Stimulated activated CD4-positive, alpha-beta T cell treated with anti-CD3 and anti-CD28 coated beads, Interleukin-1b, Interleukin-23, amount 100 ng/mL, for 1 hour (primary cell): Measurements from ENCODE around the gene ADSS1.

Experiments
- DNase-seq, 2 donors: peaks; one replicate each; pipeline ENCODE4 v3.0.0-alpha.2; 2020; ENCODE audit warnings: low read depth in 2 of 2

Gene ADSS1

DNA sequence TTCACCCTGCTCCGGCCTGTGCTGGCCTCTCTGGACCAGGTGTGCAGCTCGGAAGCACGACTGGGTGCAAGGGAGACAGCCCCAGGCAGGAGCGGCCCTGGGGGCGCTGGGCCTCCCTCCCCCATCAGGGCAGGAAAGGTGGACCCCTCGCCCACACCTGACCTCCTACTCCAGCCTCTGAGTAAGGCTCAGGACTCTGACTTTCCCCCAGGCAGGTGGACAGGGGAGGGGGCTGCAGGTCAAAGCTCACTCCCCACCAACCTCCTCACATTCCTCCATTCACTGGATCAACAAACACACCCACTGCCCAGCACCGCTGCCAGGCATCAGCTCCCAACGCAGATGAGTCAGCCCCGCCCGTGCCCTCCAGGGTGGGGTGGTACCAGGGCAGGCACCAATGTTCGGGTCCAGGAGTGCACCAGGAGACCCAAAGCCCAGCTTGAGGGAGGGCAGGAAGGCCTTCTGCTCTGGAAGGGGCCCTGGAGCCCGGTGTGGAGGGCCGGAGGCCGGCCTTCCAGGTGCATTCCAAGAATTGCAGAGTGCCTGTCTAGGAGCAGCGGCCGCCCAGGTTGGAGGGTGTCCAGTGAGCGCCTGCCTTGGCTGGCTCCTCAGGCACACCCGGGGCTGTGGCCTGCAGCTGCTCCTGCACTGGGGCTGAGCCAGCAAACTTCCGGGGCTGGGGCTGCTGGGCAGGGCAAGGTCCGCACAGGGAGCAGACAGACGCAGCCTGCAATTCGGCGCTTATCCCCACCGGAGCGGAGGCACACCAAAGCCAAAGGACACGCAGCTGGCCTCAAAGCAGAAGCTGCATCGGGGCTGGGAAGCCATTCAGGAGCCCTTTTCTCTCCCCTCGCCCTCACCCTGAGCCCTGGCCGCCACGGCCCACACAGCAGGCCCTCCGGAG is 36.2 kb upstream of the ADSS1 start:
- no peak for DNase-seq

DNA sequence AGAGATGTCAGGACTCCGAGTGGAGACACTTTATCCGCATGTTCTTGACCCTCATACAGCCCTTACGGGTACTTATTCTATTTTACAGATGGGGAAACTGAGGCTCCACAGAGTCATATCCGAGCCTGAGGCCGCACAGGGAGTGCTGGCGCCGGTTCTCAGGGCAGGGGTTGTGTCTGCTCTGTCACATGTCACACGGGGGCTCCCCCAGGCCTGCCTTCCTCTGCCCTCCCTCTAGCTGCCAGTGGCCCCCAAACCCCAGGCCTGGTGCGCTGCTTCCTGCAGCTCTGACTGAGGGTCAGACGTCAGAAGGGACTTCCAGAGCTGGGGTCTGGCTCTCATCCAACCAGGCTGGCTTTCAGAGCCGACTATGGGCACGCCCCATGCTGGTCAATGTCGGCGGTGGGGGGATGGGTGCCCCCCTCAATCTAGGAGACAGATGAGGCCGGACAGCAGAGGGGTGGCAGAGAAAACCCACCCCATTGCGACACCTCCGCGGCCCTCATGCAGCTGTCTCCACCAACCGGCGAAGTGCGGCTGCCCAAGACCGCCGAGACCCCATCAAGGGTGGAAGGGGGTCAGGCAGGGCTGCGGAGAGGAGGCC is 35.4 kb upstream of the ADSS1 start:
- no peak for DNase-seq

DNA sequence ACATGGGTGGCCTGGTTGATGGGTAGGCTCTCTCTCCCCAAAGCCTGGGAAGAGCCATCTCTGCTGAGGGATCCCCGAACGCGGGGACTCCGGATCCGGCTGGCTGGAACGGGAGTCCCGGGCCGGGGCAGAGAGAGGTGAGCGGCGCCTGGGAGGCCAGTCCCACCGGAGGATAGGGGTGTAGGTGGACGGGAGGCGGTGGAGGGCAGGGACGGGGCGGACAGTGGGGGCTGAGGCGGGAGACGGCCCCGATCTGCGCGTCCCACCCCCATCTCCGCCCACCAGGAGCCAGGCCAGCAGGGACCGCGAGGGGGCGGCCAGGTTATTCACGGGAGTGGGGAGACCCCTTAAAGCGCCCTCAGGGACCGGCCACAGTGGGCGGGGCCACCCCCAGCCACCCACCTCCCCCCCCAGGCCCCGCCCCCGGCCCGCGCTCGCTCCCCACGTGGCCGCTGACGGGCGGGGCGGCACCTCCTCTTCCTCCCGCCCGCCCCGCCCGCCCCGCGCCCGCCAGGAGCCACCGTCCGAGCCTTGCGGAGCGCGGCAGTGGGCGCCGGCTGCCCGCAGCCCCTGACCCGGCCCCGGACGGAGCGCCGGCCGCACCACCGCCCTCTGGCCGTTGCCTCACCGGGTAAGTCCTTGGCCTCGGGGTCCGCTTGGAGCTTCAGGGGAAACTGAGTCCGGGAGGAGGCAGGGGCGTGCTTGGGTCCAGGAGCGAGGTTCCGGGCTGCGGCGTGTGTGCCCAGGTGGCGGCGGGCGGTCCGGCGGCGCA is 34.7 kb upstream of the ADSS1 start, which contains the start of gene INF2:
TSS of gene INF2 (plus strand) at position 510 of the 772 bp plus-strand sequence. CDS start 11,748 bp downstream, outside the sequence.
- DNase-seq, result no peak

DNA sequence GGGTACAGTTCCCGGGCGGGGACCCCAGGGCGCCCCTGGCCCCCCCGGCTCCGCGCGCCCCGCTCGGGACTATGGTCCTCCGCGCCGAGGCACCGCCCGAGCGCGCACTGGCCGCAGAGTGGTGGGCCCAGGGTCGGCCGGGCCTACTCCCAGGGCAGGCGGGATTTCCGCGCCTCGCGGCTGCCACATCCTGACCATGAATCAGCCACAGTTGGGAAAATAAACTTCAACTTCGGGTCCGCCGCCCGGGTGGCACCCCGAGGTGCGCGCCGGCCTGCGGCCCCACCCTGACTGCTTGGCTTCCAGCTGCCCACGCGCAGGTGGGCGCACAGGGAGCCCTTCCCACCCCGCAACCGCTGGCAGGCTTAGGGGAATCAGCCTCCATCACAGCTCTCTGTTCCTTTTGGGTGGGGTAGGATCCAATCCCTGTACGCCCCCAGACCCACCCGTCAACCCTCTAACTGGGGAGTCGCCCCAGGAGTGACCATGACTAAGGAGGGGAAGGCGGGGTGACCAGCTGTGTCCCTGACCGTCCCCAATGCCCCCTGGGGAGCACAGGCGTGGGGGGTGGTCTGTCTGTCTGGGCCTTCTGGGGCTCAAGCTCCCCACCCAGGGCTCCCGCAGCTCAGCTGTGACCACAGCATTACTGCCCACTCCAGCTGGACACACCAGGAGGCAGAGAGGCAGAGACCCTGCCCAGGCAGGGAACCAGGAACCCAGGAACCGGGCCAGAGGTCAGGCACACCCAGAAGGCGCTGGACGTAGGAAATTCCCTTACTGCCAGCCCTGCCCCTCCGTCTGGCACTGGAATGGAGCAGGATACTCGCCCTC is 33.9 kb upstream of the ADSS1 start:
- DNase-seq, result no peak

DNA sequence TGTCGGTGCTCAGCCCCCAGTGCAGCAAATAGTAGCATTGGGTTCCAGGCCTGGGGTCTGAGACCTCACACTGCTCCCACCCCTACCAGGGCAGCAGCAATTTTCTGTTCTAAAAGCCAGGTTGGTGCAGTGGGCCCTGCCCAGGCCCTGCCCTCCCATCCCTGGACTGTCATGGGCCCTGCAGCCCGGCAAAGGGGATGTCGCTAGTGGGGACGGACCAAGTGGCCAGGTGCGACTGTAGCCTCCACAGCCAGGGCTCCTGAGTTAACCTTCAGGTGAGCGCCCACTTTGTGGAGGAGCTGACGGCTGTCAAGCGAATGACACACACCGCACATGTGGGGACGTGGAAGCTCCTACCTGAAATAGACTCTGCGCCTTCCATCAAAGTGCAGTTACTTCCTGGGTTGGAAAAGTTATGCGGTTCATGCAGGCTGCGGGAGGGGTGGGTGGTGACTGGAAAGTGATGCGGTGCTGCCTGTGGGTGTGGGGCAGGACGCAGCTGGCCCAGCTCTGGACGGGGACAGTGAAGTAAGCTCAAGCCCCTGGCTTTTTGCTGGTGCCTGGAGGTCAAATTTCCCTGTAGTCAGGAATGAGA is 33.1 kb upstream of the ADSS1 start:
- DNase-seq, result no peak

DNA sequence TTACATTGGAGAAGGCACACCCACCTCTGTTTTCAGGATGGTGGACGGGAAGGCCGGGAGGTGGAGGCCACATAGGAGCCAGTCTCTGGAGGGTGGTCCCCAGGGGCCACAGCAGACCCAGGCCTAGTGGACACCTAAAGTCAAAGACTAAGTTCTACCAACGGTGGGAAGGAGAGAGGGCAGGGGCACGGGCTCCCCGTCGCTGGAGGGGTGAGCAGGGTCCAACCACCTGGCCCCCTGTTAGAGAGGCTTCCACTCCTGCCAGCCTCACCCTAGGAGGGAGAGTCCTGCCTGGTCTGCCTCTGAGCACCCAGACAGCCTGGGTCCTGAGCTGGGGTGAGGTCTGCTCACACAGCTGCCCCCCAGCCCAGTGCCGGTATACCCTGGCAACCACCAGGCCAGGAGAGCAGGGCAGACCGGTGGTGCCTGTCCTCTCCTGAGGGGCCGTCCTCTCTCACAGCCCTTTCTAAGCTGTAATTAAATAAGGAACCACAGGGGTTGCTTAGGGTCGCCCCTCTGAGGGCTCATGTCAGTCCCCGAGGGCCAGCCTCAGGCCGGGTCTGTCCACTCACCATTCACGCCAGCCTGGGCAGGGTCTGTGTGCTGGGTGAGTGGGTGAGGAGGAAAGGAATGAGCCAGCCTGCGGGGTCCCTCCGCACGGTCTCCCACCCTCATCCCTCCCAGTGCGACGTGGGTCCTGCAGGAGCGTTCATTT is 32.3 kb upstream of the ADSS1 start:
- DNase-seq, result no peak

DNA sequence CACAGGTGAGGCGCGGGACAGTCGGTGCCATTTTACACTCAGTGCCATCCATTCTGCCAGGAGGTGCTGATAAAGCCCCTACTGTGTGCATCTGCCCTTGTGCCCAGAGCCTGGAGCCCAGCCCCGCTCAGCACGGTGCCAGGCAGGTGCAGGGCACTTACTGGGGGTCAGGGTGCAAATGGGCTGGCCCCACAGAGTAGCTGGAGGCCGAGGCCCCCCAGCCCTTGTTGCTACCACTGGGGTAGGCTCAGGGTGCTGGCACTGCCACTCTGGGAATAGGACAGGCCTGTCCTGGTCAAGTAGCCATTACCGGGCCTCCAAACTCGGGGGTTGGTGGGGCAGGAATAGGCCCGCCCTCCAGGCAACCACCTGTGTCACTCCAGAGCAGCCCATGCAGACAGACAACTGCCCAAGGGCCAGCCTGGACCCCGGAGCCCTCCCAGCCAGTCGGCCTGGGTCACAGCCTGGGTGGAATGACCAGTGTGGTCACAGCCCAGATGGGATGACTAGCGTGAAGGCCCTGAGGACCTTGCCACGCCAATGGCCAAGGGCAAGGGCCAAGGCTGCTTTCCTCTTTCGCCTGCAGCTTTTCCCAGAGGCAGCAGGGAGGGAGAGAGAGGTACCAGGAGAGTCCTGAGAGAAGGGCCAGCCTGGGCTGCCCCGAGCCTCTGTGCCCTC is 31.6 kb upstream of the ADSS1 start:
- DNase-seq, result no peak

DNA sequence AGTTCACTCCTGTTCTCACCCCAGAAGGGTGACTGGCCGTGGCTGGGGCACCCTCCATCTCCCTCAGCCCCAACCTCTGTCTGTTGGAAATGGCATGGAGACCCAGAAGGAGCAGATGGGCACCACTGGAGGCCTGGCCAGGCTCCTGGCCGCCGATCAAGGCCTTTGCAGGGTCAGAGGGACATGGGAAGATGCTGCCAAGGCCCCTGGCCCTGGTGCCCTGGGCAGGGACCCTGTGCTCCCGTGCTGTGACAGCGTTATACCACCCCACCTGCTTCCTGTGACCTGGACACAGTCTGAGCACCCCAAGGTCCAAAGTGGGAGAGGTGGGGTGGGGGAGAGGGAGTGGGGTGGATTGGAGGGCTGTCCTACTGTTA is 31.1 kb upstream of the ADSS1 start:
- DNase-seq, result no peak

DNA sequence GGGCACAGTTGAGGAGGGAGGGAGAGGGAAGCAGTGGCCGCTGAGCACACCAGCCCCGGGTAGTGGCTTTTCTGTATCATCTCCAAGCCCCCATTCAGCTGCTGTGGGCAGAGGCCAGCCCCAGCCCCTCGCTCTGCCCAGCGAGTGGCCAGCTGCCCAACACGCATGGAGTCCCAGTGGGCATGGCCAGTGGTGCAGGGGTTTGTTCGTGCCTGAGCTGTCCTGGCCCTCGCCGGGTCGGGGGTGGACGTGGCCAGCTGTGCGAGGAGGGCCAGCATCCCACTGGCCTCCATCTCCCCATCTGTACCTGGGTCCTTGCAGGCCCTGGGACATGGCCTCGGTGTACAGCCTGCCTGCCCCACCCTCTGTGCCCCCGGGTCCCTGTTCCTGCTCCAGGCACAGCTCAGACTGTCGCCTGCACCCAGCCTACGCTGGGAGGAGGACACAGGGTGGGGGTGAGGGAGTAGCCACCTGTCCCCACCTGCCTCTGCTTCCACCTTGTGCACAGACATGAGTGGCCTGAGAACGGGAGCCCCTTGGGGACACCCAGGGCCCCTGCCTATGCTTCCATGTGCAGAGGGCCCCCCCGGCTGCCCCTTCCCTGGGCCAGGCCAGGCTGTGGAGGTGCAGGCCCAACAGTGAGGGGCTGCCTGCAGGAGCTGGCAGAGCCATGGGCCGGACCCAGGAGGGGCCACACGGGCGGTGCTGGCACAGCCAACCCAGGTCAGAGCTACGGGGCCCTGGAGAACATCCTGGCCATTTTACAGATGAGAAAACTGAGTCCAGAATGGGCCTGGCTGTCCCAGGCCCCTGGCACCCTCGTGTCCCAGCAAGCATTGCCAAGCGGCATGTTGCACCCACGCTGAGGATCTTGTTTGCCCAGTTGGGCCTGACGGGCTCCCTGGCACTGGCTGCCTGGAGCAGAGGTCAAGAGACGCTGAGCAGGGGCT is 30.3 kb upstream of the ADSS1 start:
- DNase-seq, result no peak

DNA sequence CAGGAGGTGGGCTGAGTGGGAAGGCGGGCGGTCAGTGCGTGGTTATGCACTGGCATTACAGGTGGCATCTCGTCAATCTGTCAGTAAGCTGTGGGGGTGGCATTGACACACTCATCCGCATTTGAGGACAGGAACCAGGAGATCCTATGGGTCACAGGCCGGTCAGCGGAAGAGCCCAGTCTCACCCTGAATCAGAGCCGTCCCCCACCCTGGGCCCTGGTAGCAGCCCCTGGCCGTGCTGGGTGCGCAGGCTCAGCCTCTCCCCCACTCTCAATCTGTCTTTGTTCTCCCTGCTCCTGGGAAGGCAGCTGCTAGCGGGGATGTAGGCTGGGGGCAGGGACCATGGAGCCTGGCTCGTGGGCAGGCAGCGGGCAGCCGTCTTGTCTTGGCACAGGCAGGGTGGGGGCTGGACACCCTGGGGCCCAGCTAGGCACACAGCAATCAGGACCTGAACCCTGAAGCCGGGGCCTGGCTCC is 29.5 kb upstream of the ADSS1 start:
- no peak for DNase-seq

DNA sequence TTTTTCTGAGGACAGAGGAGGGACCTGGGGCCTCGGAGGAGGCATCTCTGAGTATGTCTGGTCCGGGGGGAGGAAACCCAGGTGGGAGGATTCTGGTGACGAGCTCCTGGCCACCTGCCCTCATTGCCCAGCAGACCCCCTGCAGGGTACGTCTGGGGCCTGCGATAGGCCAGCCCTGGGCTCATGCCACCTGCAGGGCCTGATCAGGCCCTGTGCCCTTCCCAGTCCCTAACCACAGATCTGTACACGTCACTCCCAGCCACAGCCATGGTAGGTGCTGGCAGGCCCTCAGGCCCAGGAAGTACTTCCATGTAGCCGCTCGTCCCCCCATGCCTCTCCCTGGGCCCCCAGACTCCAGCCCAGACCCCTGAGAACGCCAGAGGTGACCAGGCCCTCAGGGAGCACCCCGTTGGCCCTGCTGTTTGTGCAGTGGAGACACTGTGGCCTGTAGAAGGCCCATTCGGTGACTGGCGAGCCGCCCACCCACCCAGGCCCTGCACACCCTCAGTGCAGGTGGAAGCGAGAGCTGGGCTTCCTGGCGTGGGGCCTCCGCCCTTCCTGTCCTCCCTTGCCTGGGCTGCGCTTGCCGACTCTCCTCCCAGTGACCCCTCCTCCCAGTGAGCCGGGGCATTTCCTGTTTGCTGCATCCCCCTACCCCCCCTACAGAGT is 28.9 kb upstream of the ADSS1 start:
- DNase-seq, result peak in 1 of 2 donors; percentile 20

DNA sequence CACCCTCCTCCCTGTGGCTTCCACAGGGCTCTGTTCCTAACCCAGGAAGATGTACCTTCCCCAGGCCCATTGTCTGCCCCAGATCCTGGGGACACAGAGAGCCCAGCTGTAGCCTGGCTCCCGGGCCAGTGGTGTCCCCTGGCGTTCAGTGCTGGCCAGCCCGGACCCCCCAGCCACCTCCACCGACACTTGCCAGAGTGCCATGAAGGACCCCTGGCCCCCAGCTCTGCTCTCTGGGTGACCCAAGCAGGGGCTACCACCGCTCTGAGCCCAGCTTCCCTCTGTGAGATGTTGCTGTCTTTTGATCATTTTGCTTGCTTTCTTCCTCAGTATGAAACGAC is 28.4 kb upstream of the ADSS1 start:
- no peak for DNase-seq

DNA sequence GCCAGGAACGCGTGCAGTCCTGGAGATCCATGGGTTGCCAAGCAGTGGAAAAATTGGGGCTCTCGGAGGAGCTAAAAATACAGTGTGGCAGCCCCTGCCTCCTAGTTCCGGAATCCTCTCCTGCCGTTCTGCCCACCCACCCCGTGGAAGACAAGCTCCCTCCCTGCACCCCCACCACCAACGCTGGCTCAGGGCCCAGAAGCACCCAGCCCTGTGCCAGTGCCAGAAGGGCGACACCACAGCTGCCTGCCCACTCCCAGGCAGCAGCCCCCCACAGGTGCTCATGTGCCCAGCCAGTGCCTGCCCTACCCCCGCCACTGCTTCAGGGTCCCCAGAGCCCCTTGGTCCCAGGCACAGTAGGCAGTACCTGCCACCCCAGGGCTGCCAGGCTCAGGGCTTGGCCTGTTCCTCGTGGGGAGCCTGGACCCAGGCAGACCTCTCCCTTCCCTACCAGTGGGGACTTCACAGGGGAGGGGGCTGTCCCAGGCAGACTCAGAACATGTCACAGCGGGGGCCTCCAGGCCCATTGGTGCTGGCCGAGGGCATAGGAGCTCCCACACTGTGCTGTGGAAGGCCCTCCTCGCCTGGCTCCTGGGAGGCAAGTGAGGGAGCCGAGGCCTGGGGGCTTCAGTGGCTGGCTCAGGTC is 27.2 kb upstream of the ADSS1 start:
- DNase-seq, result no peak

DNA sequence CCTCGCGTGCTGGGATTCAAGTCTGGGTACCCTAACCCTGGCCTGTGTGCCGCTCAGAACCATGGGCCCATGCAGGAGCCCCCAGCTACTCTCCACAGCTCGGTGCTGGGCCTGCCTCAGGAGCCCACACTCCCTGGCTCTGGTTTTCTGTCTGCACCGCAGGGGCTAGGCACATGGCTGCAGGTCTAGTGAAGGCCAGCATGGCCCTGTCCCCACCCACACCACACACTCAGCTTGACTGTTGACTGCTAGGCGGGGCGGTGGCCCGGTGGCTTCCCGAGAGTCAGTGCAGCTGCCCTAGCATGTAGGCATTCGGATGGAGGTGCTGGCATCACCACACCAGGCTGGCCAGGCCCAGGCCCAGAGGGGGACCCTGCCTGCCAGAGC is 26.7 kb upstream of the ADSS1 start:
- no peak for DNase-seq

DNA sequence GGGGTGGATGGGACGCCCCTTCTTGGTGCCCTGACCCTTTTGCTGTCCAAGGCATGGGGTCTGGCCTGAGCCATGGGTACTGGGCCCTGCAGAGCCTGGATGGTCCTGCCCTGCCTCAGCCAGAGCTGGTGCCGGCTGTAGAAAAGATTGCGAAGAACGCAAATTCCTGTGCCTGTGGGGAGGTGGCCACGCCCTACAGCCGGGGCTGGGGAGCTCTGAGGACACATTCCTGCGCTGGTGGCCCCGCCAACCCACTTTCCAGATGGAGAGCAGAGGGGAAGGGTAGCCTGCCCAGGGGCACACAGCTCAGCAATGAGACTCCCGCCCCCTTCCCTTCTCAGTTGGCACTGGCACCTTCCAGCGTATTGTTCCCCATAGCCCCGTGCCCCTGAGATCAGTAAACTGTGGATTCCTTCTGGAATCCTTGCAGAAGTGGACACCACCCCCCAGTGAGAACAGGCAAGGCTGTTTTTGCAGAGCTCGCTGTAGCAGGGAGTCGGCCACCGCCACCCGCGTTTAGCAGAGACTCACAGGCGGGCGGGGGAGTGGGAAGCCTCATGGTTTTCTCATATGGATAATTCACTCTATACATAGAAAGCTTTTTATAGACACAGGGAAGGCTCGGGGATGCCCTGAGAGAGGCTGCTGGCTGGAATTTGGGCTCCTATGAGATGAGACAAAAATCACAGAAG is 26.0 kb upstream of the ADSS1 start:
- DNase-seq, result no peak

DNA sequence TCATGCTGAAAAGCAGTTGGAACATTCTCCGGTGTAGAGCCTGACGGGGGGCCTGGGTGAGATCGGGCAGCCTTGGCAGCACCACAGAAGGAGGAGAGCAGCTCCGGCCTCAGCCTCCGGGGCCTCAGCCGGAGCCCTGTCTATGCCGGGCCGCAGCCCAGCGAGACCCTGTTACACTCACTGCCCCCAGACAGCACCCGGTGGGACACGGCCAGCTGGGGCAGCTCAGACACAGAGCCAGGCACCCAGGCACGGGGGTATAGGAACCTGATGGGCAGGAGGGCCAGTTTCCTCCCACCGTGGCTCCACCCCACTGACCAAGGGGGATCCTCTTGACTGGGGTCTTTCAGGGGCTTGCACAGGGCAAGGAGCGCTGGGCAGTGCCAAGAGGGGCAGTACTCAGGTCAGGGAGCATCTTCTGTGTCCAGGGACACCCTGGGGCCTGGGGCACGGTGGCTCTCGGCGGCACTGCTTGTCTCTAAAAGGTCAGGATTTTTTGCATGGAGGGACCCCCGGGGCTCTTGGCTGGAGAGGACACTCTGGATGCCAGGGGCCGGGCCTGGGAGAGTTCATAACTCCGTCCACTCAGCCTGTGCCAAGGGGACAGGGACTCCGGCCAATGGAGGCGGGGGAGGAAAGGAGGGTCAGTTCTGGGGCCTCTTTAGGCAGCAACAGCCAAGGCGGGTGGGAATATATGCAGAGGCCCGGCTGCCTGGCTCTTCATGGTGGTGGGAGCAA is 25.2 kb upstream of the ADSS1 start:
- no peak for DNase-seq

DNA sequence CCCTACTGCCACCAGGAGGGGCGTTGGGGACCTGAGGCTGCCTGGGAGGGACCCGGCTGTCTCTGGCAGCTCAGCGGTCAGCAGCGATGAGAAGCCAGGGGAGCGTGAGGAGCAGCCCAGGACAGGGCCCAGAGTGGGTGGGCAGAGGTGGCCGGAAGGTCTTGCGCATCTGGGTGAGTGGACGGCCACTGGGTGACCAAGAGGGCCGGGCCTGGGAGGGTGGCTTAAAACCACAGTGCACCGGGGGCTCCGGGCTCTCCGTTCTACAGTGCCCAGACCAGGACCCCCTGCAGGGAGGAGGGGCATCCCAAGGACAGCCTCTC is 24.6 kb upstream of the ADSS1 start:
- no peak for DNase-seq
